ENCODE results near the gene PPAN.

The PPAN gene

GRCh38 chr19:10106100-10106936 lies at the start of gene PPAN:
Gene PPAN, plus strand, starts transcription at chr19:10106362. Its CDS starts 33 bp downstream, at chr19:10106395.
- peak; percentile 92 to 95 for DNase-seq (ENCODE audit: extremely low read depth in 1 of 2, low read depth in 1 of 2)

GRCh38 chr19:10061717-10062310 lies 44.3 kb upstream of the PPAN start:
- DNase-seq (ENCODE audit: extremely low read depth in 1 of 2, low read depth in 1 of 2) = no peak

GRCh38 chr19:10068205-10068604 lies 38.0 kb upstream of the PPAN start:
- DNase-seq (ENCODE audit: extremely low read depth in 1 of 2, low read depth in 1 of 2) = no peak

GRCh38 chr19:10069046-10069445 lies 37.1 kb upstream of the PPAN start:
- no peak for DNase-seq (ENCODE audit: extremely low read depth in 1 of 2, low read depth in 1 of 2)

GRCh38 chr19:10070730-10071446 lies 35.3 kb upstream of the PPAN start:
- DNase-seq (ENCODE audit: extremely low read depth in 1 of 2, low read depth in 1 of 2) = no peak

- no peak for DNase-seq (ENCODE audit: extremely low read depth in 1 of 2, low read depth in 1 of 2)
These were observed 32.0 kb upstream of the PPAN start for GRCh38 chr19:10074153-10074552.

GRCh38 chr19:10076535-10076934 lies 29.6 kb upstream of the PPAN start:
- no peak for DNase-seq (ENCODE audit: extremely low read depth in 1 of 2, low read depth in 1 of 2)

- no peak for DNase-seq (ENCODE audit: extremely low read depth in 1 of 2, low read depth in 1 of 2)
These were observed 27.8 kb upstream of the PPAN start for GRCh38 chr19:10078329-10078728.

- no peak for DNase-seq (ENCODE audit: extremely low read depth in 1 of 2, low read depth in 1 of 2)
These were observed 27.1 kb upstream of the PPAN start for GRCh38 chr19:10079031-10079453.

GRCh38 chr19:10083911-10084310 lies 22.3 kb upstream of the PPAN start:
- no peak for DNase-seq (ENCODE audit: extremely low read depth in 1 of 2, low read depth in 1 of 2)

GRCh38 chr19:10084803-10085202 lies 21.4 kb upstream of the PPAN start:
- no peak for DNase-seq (ENCODE audit: extremely low read depth in 1 of 2, low read depth in 1 of 2)

- DNase-seq (ENCODE audit: extremely low read depth in 1 of 2, low read depth in 1 of 2) = peak in 1 of 2 donors; percentile 75
These were observed 20.2 kb upstream of the PPAN start, which contains the start of gene SHFL for GRCh38 chr19:10085641-10086590. Gene SHFL, plus strand, starts transcription at chr19:10086317. Its CDS starts 111 bp downstream, at chr19:10086428.

GRCh38 chr19:10086591-10087192 lies 19.5 kb upstream of the PPAN start:
- no peak for DNase-seq (ENCODE audit: extremely low read depth in 1 of 2, low read depth in 1 of 2)

- no peak for DNase-seq (ENCODE audit: extremely low read depth in 1 of 2, low read depth in 1 of 2)
These were observed 18.7 kb upstream of the PPAN start for GRCh38 chr19:10087296-10088061.

GRCh38 chr19:10088949-10089554 lies 17.1 kb upstream of the PPAN start:
- no peak for DNase-seq (ENCODE audit: extremely low read depth in 1 of 2, low read depth in 1 of 2)

GRCh38 chr19:10089801-10090375 lies 16.3 kb upstream of the PPAN start:
- DNase-seq (ENCODE audit: extremely low read depth in 1 of 2, low read depth in 1 of 2) = no peak

- DNase-seq (ENCODE audit: extremely low read depth in 1 of 2, low read depth in 1 of 2) = no peak
These were observed 14.8 kb upstream of the PPAN start for GRCh38 chr19:10091370-10091687.

GRCh38 chr19:10091895-10092641 lies 14.1 kb upstream of the PPAN start:
- no peak for DNase-seq (ENCODE audit: extremely low read depth in 1 of 2, low read depth in 1 of 2)
